SK-N-MC (cell line): Measurements from ENCODE around the gene TMEM59.

ENCODE experiments used
- EZH2 ChIP-seq: fragments of 200-600 bp; sonication (generic); IDR thresholded peaks from one replicate; pipeline ENCODE4 v1.6.1; 2017; ENCODE audit warnings: antibody characterized with exemption
- POLR2AphosphoS5 ChIP-seq: IDR thresholded peaks from 2 replicates; pipeline ENCODE4 v1.6.1; 2012; ENCODE audit warnings: mild to moderate bottlenecking, low read depth, low read length, borderline replicate concordance

DNA sequence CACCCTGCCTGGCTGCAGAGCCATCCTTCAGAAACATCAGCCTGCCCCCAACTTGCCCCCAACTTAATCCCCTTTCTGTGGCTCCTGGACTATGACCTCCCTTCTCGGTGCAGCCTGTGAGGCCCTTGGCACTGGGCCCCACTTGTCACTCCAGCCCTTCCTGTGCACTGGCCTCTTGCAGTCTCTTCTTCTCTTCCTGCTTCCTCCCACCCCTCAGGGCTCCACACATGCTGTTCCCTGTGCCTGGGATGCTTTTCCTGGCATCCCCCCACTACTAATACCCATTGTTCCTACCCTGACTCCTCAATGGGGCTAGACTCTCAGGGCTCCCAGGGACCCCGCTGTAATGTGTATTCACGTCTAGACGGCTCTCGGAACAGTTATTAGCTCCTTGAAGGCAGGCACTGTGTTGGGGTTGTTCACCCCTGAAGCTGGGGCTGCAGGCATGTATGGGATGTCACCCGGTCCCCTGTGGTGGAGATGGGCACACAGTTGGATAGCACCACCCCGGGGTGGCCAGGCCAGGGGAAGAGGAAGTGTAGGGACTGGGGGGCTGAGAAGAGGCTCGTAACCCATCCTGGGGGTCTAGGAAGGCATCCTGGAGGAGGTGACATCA lies 39.5 kb downstream of the TMEM59 start:
- TF ChIP-seq EZH2 (no peak), POLR2AphosphoS5 (no peak)
